SK-N-MC (cell line): ENCODE data around the gene MPRIP.

ENCODE experiments used
- DNase-seq: peaks from one replicate; pipeline ENCODE4 v3.0.0-alpha.2; 2011; ENCODE audit warnings: low read depth, low spot score
- H3K27ac ChIP-seq: fragments of 200-600 bp; sonication (generic); 2 replicates; pipeline ENCODE4 v1.5.1; 2016; ENCODE audit warnings: mixed run types
- H3K36me3 ChIP-seq: fragments of 200-600 bp; sonication (generic); 2 replicates; pipeline ENCODE4 v1.6.1; 2017; ENCODE audit warnings: antibody characterized with exemption, low read length, mixed read lengths; ENCODE audit not compliant: insufficient read depth
- H3K4me3 ChIP-seq: fragments of 200-600 bp; sonication (generic); 2 replicates; pipeline ENCODE4 v1.5.1; 2016
- H3K9ac ChIP-seq: fragments of 200-600 bp; sonication (generic); 2 replicates; pipeline ENCODE4 v1.8.0; 2017; ENCODE audit warnings: mixed run types, mixed read lengths; ENCODE audit not compliant: insufficient read length
- H3K9me3 ChIP-seq: fragments of 200-600 bp; sonication (generic); 2 replicates; pipeline ENCODE4 v1.6.1; 2017; ENCODE audit warnings: low read depth, mild to moderate bottlenecking, antibody characterized with exemption, low read length, moderate library complexity, mixed read lengths
- EZH2 ChIP-seq: fragments of 200-600 bp; sonication (generic); IDR thresholded peaks from one replicate; pipeline ENCODE4 v1.6.1; 2017; ENCODE audit warnings: antibody characterized with exemption
- FOXP2 ChIP-seq: optimal IDR thresholded peaks from 2 replicates; pipeline ENCODE3; 2011; ENCODE audit warnings: mild to moderate bottlenecking, moderate library complexity; ENCODE audit not compliant: insufficient read depth; ENCODE audit errors: extremely low read length, control extremely low read depth
- POLR2AphosphoS5 ChIP-seq: IDR thresholded peaks from 2 replicates; pipeline ENCODE4 v1.6.1; 2012; ENCODE audit warnings: mild to moderate bottlenecking, low read depth, low read length, borderline replicate concordance

MPRIP gene

GRCh38 chr17:17053446-17054379 lies 11.5 kb downstream of the MPRIP start:
- Histone ChIP-seq H3K9ac (no peak overlapping the region), H3K4me3 (no peak overlapping the region), H3K9me3 (no peaks in the 10 kb centered on the region), H3K36me3 (no peaks in the 10 kb centered on the region), H3K27ac (no peak overlapping the region)
- TF ChIP-seq EZH2 (no peak), POLR2AphosphoS5 (no peak), FOXP2 (no peak)
- DNase-seq = no peak

GRCh38 chr17:17054636-17055035 lies 12.4 kb downstream of the MPRIP start:
- no peak for TF ChIP-seq FOXP2
- TF ChIP-seq EZH2 = no peak
- TF ChIP-seq POLR2AphosphoS5 = no peak
- Histone ChIP-seq H3K4me3 (no peak overlapping the region), H3K9me3 (no peaks in the 10 kb centered on the region), H3K9ac (no peak overlapping the region), H3K27ac (no peak overlapping the region), H3K36me3 (no peaks in the 10 kb centered on the region)
- DNase-seq = no peak

- Histone ChIP-seq H3K4me3 (no peak overlapping the region), H3K9me3 (no peaks in the 10 kb centered on the region), H3K27ac (no peak overlapping the region), H3K36me3 (no peaks in the 10 kb centered on the region), H3K9ac (no peak overlapping the region)
- TF ChIP-seq EZH2 = no peak
- TF ChIP-seq FOXP2 = no peak
- no peak for TF ChIP-seq POLR2AphosphoS5
- DNase-seq = no peak
These were observed 13.3 kb downstream of the MPRIP start for GRCh38 chr17:17055286-17056155.

GRCh38 chr17:17056156-17056539 lies 13.9 kb downstream of the MPRIP start:
- H3K9ac ChIP-seq = no peak overlapping the region
- no peaks in the 10 kb centered on the region for H3K9me3 ChIP-seq
- no peak for TF ChIP-seq POLR2AphosphoS5
- no peak for TF ChIP-seq FOXP2
- no peak for TF ChIP-seq EZH2
- H3K4me3 ChIP-seq = no peak overlapping the region
- H3K27ac ChIP-seq = no peak overlapping the region
- no peaks in the 10 kb centered on the region for H3K36me3 ChIP-seq
- no peak for DNase-seq

GRCh38 chr17:17057057-17057551 lies 14.8 kb downstream of the MPRIP start:
- no peak overlapping the region for H3K9ac ChIP-seq
- no peak for DNase-seq
- no peak for TF ChIP-seq POLR2AphosphoS5
- no peak for TF ChIP-seq FOXP2
- no peak for TF ChIP-seq EZH2
- H3K9me3 ChIP-seq = no peaks in the 10 kb centered on the region
- no peak overlapping the region for H3K4me3 ChIP-seq
- no peak overlapping the region for H3K27ac ChIP-seq
- no peaks in the 10 kb centered on the region for H3K36me3 ChIP-seq

- H3K9me3 ChIP-seq = no peaks in the 10 kb centered on the region
- no peak overlapping the region for H3K27ac ChIP-seq
- DNase-seq = no peak
- H3K36me3 ChIP-seq = no peaks in the 10 kb centered on the region
- H3K4me3 ChIP-seq = no peak overlapping the region
- TF ChIP-seq EZH2 = no peak
- TF ChIP-seq FOXP2 = no peak
- no peak for TF ChIP-seq POLR2AphosphoS5
- no peak overlapping the region for H3K9ac ChIP-seq
These were observed 16.0 kb downstream of the MPRIP start for GRCh38 chr17:17058304-17058703.

GRCh38 chr17:17059301-17059890 lies 17.1 kb downstream of the MPRIP start:
- H3K36me3 ChIP-seq = no peaks in the 10 kb centered on the region
- no peak for DNase-seq
- no peak overlapping the region for H3K27ac ChIP-seq
- no peaks in the 10 kb centered on the region for H3K9me3 ChIP-seq
- no peak overlapping the region for H3K4me3 ChIP-seq
- no peak overlapping the region for H3K9ac ChIP-seq
- no peak for TF ChIP-seq FOXP2
- no peak for TF ChIP-seq POLR2AphosphoS5
- TF ChIP-seq EZH2 = no peak
